Right cardiac atrium (tissue), 5 donors: ENCODE measurements around the gene MAP10. TPM values are rescaled to one million over a fixed set of nuclear protein-coding genes. Genes with fewer than 3 reads are reported as not detected.

ENCODE experiments used
- ATAC-seq, 2 donors: fragments of 200-7000 bp; cut with Tn5 transposase; one replicate each; pipeline versions ENCODE4 v1.8.0 to v1.9.1; 2020; ENCODE audit warnings: moderate library complexity in 2 of 2, mild to moderate bottlenecking in 1 of 2
- DNase-seq, 3 donors: peaks; one replicate each; pipeline ENCODE4 v3.0.0-alpha.2; 2020
- H3K27ac ChIP-seq: one replicate; pipeline ENCODE4 v1.5.1; 2013; ENCODE audit warnings: mild to moderate bottlenecking, low read length, control low read depth, moderate library complexity
- H3K27me3 ChIP-seq: one replicate; pipeline ENCODE4 v1.6.1; 2013; ENCODE audit not compliant: control insufficient read depth, insufficient read depth
- H3K4me1 ChIP-seq: one replicate; pipeline ENCODE4 v1.6.1; 2013; ENCODE audit warnings: low read length; ENCODE audit not compliant: control insufficient read depth, insufficient read depth
- H3K4me3 ChIP-seq: one replicate; pipeline ENCODE4 v1.5.1; 2013; ENCODE audit warnings: low read length, control low read depth
- H3K9me3 ChIP-seq: one replicate; pipeline ENCODE4 v1.6.1; 2013; ENCODE audit warnings: low read length; ENCODE audit not compliant: control insufficient read depth
- WGBS: extraction: QIAGEN DNeasy Blood & Tissue Kit; methylation state at CpG from one replicate; pipeline ENCODE4 v1.1.7; 2013; 5-methylcytosine and 5-hydroxymethylcytosine counted together
- intact Hi-C, 4 donors: fragments of 100-400 bp; cut with DNase I; formaldehyde crosslinking; loops; one replicate each; pipeline versions ENCODE4 v1.11.0 to v1.14.0; 2022 to 2023
- long read RNA-seq, 4 donors: library from polyadenylated mRNA; unstranded; transcript quantifications; one replicate each; pipeline ENCODE4 v2.0.0, GENCODE V29; 2020 to 2021
- polyA plus RNA-seq: library from polyadenylated mRNA; stranded (reverse); fragments of 200-250 nt; gene quantifications from one replicate; pipeline ENCODE4 v1.2.3, GENCODE V29; 2013
- total RNA-seq, 4 donors: library from RNA; stranded (reverse); fragmentation: NEBNext Ultra II Directional; extraction: Animal tissue kit (Norgen Biotek cat#: 25700); gene quantifications; one replicate each; pipeline ENCODE4 v1.2.1, GENCODE V29; 2021
- donor health status: healthy with polysubstance abuse.
- donor health status: DM: no; HTN: yes; CAD: no.
- donor health status: DM: no; HTN: no; CAD: no.
- donor health status: DM: no; HTN: yes; CAD: no; lungs with severe emphysema.
- donor health status: DM: yes; HTN: yes; CAD: no.

MAP10 gene, protein sequence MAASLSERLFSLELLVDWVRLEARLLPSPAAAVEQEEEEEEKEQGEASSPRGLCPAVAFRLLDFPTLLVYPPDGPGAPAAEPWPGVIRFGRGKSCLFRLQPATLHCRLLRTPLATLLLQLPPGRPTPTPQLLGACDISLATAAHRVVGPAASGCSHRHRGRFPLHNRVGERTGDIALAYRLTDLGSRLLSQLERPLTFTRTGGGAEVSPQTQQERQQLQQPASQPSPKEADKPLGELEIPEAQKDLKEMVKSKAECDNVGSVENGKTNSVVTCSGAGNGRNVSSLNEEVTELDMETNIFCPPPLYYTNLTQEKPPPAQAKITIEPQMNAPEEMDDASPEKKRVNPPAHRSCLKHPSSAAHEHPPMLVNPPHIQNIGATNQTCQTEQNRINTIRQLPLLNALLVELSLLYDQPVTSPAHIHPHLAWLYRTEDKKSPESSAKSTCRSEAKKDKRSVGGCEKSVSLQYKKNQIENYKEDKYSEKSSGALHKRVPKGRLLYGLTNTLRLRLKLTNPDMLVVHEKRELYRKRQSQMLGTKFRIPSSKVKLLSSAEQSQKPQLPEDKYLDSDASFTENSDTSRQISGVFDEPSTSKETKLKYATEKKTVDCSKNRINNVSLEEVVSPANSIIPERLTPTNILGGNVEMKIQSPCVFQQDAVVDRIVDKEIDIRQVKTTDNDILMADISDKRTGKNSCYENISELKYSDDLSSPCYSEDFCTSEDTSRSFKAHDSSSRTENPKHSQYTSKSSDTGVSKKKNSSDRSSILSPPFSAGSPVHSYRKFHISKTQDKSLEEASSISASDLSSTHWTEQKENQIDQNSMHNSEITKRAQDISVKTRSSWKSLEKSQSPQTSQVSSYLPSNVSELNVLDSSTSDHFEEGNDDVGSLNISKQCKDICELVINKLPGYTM
- total RNA-seq (1 to 10 TPM; 2.6 to 4.3 (median 4.0) TPM), polyA plus RNA-seq (1.5 TPM)
- long read RNA-seq, donor 1, transcript MAP10-201 (1 exons, 3,516 nt), result major isoform, 9 of 9 reads
- long read RNA-seq, donor 1, partial matches to known transcripts, result 0 of 9 reads
- long read RNA-seq, donor 1, other reads (novel, unspliced or antisense), result 0 of 9 reads
- long read RNA-seq, donor 2, partial matches to known transcripts, result 0 of 3 reads
- long read RNA-seq, donor 2, other reads (novel, unspliced or antisense), result 0 of 3 reads
- long read RNA-seq, donor 3, transcript MAP10-201 (1 exons, 3,516 nt), result major isoform, 11 of 12 reads
- long read RNA-seq, donor 3, partial matches to known transcripts, result 0 of 12 reads
- long read RNA-seq, donor 3, other reads (novel, unspliced or antisense), result 1 of 12 reads
- long read RNA-seq, donor 4, transcript MAP10-201 (1 exons, 3,516 nt), result major isoform, 5 of 5 reads
- long read RNA-seq, donor 4, partial matches to known transcripts, result 0 of 5 reads
- long read RNA-seq, donor 4, other reads (novel, unspliced or antisense), result 0 of 5 reads

DNA sequence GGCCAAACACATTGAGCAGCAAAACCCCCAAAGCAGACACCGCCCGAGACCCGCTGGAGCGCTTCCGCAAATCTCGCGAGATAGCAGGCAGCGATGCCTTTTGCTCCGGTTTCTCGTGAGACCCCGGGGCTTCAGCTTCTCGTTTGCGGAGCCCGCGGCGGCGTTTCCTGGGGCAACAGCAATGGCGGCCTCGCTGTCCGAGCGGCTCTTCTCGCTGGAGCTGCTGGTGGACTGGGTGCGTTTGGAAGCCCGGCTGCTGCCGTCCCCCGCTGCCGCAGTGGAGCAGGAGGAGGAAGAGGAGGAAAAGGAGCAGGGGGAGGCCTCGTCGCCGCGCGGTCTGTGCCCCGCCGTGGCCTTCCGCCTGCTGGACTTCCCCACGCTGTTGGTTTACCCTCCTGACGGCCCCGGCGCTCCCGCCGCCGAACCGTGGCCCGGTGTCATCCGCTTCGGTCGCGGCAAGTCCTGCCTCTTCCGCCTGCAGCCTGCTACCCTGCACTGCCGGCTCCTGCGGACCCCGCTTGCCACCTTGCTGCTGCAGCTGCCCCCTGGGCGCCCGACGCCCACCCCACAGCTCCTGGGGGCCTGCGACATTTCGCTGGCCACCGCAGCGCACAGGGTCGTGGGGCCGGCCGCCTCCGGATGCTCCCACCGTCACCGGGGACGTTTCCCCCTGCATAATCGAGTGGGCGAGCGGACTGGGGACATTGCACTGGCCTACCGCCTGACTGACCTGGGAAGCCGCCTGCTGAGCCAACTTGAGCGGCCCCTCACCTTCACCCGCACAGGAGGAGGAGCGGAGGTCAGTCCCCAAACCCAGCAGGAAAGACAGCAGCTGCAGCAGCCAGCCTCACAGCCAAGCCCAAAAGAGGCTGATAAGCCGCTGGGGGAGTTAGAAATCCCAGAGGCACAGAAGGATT, at the start of gene MAP10:
TSS of gene MAP10 (plus strand) at position 148 of the 917 bp plus-strand sequence. CDS start at position 182, 34 bp downstream.
- H3K4me1 ChIP-seq, result peaks cover 3% of the 10 kb centered on the region

DNA sequence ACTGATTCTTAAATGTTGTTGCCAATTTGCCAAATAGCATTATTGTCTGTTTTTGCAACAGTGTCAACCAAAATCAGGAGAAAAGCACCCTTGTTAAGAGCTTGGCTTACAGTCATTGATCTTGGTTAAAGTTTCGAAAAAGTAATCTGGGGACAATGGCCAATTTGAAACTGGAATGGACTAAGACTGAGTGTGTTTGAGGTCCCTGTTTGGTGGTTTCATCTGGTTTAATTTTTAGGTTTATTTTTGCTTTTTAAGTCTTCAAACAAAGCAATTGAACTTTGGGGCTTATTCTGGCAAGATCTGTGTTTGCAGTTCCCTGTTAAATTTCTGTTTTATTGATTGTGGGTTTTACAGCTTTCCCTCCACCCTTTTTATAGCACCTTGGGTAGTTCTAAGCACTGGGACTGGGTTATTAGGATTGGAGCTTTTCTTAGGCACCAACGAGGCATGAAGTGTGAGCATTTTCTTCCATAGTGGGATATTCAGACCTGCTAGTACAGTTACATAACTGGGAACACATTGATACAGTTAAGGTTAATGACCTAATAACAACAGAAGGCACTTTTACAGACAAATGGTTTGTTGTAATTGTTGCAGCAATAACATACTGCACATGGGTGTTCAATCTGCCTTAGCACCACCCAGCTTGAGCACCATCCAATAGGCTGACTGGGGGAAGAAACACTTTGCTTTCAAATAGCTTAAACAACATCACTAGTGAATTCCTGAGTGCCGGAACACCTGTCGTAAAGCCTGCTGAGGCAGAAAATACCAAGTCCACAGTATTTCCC, 40.6 kb upstream of the MAP10 start:
- DNase-seq (no peak), ATAC-seq (peak in 1 of 2 donors; percentile 18)
- Histone ChIP-seq H3K27ac (no peak overlapping the region), H3K4me1 (peaks cover 4% of the 10 kb centered on the region), H3K9me3 (no peaks in the 10 kb centered on the region), H3K27me3 (no peaks in the 10 kb centered on the region), H3K4me3 (no peak overlapping the region)
- intact Hi-C loops, result no loop called here
- 75% methylated on average over 4 of the region's 4 CpGs for WGBS

More for the DNA sequence above, at the start of gene MAP10:
- H3K4me3 ChIP-seq, result peak within 1 kb of the TSS; percentile 72
- H3K27ac ChIP-seq, result peak within 1 kb of the TSS; percentile 95
- WGBS, result 3% methylated on average over 75 of the region's 75 CpGs
- ATAC-seq (peak; percentile 92 to 93), DNase-seq (peak; percentile 83 to 92 (median 90))
- no peaks in the 10 kb centered on the region for H3K27me3 ChIP-seq
- intact Hi-C loops, result loop anchor here in 1 of 4 donors (10.0 kb wide), 1 partner anchor 149 kb away; the partner anchor contains the start of gene NTPCR
- no peaks in the 10 kb centered on the region for H3K9me3 ChIP-seq

DNA sequence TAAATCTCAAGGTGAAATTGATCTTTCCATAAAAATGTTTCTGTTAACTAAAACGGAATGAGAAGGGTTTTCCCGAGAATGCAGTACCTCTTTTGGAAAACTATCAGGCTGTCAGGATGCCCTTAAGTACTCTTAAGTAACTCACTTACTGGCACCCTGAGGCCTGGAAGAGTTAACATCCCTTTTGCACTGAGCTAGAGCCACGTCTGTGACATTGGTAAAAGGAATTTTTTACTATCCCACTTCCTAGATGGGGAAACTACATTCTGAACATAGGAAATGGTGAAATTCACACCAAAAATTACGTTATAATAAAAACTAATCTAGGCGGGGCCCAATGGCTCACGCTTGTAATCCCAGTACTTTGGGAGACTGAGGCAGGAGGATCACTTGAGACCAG, 39.7 kb upstream of the MAP10 start:
- no peak overlapping the region for H3K4me3 ChIP-seq
- H3K9me3 ChIP-seq, result no peaks in the 10 kb centered on the region
- H3K27me3 ChIP-seq, result no peaks in the 10 kb centered on the region
- ATAC-seq (no peak), DNase-seq (no peak)
- H3K27ac ChIP-seq, result no peak overlapping the region
- intact Hi-C loops, result no loop called here
- WGBS, result 77% methylated on average over 6 of the region's 6 CpGs
- H3K4me1 ChIP-seq, result peaks cover 4% of the 10 kb centered on the region

DNA sequence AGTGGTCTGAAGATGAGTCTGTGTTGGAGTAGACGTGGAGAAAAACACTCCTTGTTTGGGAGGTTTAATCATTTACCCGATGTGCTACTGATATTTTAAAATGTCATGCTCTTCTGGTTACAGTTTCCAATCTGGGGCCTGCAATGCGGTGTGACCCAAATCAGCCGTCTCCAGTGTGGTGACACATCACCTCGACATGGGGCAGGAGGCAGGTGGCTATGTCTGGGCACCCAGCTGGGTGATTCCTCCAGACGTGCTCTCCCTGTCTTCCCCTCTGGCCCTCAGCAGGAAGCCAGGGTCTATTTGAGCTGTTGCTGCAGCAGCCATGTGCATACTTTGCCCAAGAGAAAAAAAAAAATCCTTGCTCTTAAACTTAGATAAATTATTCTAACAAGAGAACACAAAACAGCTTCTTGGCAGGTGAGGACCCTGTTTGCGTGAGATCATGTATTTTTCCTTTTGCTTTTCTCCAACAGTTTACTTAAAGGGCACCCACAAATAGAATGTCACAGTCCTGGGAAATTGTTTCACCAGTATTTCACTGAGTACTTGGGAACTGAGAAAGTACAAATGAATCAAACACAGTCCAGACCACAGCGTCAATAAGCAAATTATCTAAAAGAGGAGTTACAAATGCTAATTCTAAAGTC, 38.9 kb upstream of the MAP10 start:
- intact Hi-C loops, result no loop called here
- Histone ChIP-seq H3K27ac (no peak overlapping the region), H3K4me1 (peaks cover 4% of the 10 kb centered on the region), H3K4me3 (no peak overlapping the region), H3K9me3 (no peaks in the 10 kb centered on the region), H3K27me3 (no peaks in the 10 kb centered on the region)
- WGBS, result 55% methylated on average over 8 of the region's 8 CpGs
- peak in 1 of 2 donors; percentile 31 for ATAC-seq
- no peak for DNase-seq

DNA sequence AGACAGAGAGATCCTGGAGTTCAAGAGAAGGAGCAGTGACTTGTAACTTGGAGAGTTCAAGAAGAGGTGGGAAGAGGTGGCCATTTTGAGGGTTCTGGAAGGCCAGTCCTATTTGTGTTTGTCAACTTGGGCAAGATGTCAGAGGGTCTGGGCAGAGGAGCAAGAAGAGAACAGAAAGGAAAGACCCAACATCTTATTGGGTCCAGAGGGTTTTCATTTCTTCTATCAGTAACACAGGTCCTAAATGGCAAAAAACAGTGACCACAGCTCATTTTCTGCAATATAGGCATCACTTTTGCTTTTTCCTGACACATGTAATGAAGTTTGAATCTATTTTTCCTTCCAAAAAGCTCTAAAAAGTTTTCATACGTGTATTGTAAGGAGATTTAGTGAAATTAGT, 38.3 kb upstream of the MAP10 start:
- DNase-seq (no peak), ATAC-seq (no peak)
- Histone ChIP-seq H3K4me1 (peaks cover 4% of the 10 kb centered on the region), H3K9me3 (no peaks in the 10 kb centered on the region), H3K4me3 (no peak overlapping the region), H3K27me3 (no peaks in the 10 kb centered on the region), H3K27ac (no peak overlapping the region)
- intact Hi-C loops, result no loop called here
- WGBS, result 52% methylated on average over 1 of the region's 1 CpG

DNA sequence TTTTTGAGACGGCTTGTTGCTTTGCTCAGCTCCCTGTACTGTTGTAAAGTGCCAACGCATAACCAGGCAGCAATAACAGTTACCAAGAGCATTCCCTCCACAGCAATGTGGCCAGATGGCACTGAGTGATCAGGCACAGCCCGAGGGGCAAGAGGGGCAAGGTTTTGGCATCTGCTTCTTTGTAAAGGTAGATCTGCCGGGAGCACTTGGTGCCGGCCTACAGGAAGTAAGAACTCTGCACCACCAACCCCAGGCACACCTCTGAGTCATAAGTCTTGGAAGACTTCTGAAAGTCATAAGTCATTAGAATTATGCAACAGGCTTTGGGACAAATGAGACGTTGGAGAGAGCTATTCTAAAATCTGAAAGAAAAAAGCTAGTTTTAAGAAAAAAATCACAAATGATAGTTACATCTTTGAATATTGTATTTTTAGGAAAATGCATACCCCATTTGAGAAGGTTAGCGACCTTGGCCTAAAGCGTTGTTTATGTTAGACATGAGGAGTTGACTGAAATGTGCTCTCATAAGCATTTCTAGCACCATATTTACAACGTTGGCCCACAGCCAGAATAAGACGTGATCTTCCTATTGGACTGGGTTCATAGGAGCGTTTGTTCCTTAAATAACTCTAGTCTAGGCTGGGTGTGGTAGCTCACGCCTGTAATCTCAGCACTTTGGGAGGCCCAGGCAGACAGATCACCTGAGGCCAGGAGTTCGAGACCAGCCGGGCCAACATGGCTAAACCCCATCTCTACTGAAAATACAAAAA, 37.7 kb upstream of the MAP10 start:
- intact Hi-C loops, result no loop called here
- WGBS, result 57% methylated on average over 14 of the region's 14 CpGs
- H3K27ac ChIP-seq, result peak overlapping the region; percentile 56
- H3K4me1 ChIP-seq, result peaks cover 4% of the 10 kb centered on the region
- H3K27me3 ChIP-seq, result no peaks in the 10 kb centered on the region
- no peaks in the 10 kb centered on the region for H3K9me3 ChIP-seq
- DNase-seq, result peak in 2 of 3 donors; percentile 26 to 60
- no peak overlapping the region for H3K4me3 ChIP-seq
- peak; percentile 83 to 93 for ATAC-seq

DNA sequence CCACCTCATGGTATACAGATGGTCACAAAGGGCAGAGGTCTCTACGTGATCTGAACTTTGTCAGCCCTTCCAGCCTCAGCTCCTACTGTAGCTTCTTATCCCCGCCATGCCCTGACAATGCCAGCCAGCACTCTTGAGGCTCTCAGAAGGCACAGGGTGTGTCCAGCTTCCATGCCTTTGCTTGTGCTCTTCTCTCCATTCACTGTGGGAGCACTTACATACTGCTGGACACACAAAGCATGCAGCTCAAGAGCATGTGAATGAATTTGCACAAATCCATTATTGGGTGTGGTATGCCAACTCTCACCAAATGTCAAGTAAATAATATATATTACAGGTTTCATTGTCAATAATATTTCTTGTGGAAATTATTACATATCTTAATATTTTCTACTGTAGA, 36.4 kb upstream of the MAP10 start:
- no peaks in the 10 kb centered on the region for H3K27me3 ChIP-seq
- intact Hi-C loops, result no loop called here
- no peak for ATAC-seq
- WGBS, result 93% methylated on average over 2 of the region's 2 CpGs
- H3K27ac ChIP-seq, result no peak overlapping the region
- H3K9me3 ChIP-seq, result no peaks in the 10 kb centered on the region
- peaks cover 4% of the 10 kb centered on the region for H3K4me1 ChIP-seq
- no peak overlapping the region for H3K4me3 ChIP-seq
- DNase-seq, result no peak

DNA sequence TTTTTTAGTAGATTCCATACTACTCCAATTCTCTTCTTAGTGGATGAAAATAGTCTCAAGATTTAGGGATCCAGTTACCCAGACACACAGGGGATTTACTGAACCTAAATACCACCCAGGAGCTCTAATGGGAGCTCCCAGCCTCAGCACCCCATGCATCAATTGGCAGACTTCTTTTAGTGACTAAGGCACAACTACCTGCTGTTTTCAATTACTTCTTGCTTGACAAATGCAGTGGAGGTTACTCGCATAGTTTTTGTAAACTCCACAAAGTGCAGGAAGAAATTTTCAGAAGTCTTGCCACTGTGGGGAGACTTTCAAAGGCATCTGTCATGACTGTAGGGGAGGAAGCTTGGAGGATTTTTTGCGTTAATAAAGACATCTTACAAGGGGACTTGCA, 35.5 kb upstream of the MAP10 start:
- no peak overlapping the region for H3K27ac ChIP-seq
- no peaks in the 10 kb centered on the region for H3K9me3 ChIP-seq
- no peaks in the 10 kb centered on the region for H3K27me3 ChIP-seq
- ATAC-seq (no peak), DNase-seq (no peak)
- H3K4me3 ChIP-seq, result no peak overlapping the region
- peaks cover 4% of the 10 kb centered on the region for H3K4me1 ChIP-seq
- 70% methylated on average over 2 of the region's 2 CpGs for WGBS
- intact Hi-C loops, result no loop called here
